HG03378 (cell line): ENCODE results near the gene GIT2.
"Not testable (repeated sequence)": the region's sequence is repeated elsewhere in the genome, so short reads cannot be mapped to it uniquely, and the experiment has no call there.

ENCODE experiments used
- ATAC-seq: cut with Tn5 transposase; IDR thresholded peaks from one replicate; pipeline ENCODE4 v1.9.1; 2021; ENCODE audit warnings: mild to moderate bottlenecking, moderate library complexity; ENCODE audit not compliant: unreplicated experiment

Gene GIT2

GRCh38 chr12:109896188-109896587 is 100.0 kb downstream of the GIT2 start:
- ATAC-seq = no peak

DNA sequence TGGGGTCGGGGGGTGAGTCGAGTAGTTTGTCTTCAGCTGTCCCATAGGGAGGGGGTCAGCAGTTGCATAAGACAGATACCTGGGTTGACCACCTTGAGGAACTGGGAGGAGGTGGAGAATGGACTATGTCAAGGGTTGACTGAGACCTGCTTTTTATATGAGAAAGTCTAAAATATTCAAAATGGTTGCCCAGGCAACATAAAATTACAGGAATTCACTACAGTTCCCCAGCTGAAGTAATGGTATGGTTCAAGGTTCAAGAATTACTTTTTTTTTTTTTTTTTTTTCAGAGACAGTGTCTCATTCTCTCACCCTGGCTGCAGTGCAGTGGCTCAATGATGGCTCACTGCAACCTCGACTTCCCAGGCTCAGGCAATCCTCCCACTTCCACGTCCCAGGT is 101.2 kb downstream of the GIT2 start:
- ATAC-seq = no peak

DNA sequence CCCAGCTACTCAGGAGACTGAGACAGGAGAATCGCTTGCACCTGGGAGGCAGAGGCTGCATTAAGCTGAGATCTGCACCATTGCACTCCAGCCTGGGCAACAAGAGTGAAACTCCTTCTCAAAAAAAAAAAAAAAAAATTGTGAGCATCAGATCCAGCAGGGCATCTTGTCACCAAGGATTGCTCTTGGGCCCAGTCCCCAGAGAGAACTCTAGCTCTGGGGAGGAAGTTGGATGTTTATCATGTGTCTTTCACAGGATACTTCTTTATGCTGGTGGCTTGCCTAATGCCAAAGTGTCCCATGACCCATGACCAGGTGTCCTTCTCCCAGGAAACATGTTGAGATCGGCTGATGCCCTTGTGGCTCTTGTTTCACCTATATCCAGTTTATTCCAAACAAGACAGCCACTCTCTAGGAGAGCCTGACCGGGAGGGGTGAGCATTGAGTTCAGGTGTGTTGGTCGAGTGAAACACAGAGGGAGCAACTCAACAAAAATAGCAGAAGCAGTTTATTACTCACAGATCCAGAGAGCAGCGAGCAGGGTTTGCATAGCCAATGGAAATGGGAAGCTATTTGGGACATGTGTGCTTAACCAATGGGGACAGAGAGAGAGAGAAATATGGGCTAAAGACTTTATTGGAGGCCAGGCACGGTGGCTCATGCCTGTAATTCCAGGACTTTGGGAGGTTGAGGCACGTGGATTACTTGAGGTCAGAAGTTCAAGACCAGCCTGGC is 102.7 kb downstream of the GIT2 start:
- no peak for ATAC-seq

DNA sequence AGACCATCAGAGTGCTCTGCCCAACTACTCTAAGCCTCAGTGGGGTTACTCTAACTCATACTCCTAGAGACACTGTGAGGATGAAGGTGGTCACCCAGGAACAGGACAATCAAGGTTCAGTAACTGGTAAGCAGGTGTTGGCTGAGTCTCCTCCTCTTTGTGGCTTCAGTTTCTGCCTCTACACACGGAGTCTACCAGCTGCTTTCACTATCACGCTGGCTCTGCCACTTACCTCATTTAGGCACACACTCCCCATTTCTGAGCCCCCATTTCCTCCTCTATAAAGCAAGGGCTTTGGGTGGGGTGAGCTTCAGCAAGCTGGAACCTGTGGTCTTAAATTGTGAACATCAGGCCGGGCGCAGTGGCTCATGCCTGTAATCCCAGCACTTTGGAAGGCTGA is 103.4 kb downstream of the GIT2 start:
- ATAC-seq = no peak

DNA sequence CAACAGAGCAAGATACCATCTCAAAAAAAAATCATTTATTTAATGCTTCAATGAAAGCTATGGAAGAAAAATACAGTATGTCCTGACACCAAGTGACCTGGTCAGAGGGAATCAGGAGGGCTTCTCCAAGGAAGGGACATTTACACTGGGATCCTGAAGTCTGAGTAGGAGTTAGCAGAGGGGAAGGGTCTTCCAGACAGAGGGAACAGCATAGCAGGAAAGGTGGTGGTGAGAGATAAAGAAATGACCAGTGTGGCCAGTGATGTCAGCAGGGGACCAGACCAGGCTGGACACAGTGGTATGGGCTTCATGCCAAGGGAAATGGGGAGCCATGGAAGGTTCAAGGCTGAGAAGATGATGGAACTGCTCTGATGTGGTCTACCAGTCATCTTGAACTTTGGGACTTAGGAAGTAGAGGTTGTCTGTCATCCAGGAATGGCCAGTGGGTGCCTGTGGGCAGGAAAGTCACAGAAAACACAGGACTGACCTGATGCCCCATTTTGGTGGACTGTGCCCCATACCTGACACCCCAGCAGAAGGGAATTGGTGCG is 103.9 kb downstream of the GIT2 start:
- ATAC-seq = no peak

- not testable (repeated sequence) for ATAC-seq
These were observed 104.4 kb downstream of the GIT2 start for GRCh38 chr12:109891731-109892130.

GRCh38 chr12:109890620-109891170 is 105.5 kb downstream of the GIT2 start:
- no peak for ATAC-seq

DNA sequence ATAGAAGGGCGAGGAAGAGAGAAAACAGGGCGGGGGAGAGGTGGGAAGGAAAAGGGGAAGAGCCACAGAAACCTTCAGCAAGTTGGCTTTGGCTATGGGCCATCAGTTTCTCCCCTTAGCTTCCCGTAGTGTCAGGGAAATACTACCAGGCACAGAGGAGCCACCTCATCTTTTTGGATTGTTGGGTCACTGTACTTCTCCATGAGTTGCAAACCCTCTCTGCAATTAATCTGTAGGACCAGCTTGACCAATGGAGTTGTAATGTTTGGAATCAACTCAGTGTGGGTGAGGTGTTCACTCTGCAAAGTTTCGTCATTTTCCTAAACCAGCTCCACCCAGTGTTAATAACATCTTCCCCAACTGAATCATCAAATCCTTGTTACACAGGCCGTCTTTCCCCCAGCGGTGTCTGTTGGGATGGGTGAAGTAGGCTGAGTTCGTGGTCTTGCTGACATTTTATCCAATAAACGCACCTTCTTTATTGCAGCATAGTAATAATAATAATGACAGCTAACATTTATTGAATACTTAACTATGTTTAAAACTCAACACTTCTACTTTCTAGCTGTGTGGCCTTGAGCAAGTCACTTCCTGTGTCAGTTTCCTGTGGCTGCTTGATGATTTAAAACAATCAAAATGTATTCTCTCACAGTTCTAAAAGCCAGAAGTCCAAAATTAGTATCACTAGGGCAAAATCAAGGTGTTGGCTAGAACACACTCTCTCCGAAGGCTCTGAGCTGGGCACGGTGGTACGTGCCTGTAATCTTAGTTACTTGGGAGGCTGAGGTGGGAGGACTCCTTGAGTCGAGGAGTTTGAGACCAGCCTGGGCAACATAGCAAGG is 107.8 kb downstream of the GIT2 start:
- no peak for ATAC-seq

DNA sequence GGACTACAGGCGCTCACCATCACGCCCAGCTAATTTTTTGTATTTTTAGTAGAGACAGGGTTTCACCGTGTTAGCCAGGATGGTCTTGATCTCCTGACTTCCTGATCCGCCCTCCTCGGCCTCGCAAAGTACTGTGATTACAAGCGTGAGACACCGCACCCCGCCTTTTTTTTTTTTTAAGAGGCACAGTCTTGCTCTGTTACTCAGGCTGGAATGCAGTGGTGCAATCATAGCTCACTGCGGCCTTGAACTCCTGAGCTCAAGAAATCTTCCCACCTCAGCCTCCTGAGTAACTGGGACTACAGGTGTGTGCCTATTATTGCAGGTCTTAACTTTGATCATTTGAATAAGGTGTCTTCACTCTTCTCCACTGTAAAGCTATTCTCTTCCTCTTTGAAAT is 110.6 kb downstream of the GIT2 start:
- ATAC-seq = no peak

GRCh38 chr12:109883461-109883860 is 112.7 kb downstream of the GIT2 start:
- no peak for ATAC-seq

GRCh38 chr12:109881752-109882151 is 114.4 kb downstream of the GIT2 start:
- no peak for ATAC-seq

GRCh38 chr12:109880938-109881337 is 115.2 kb downstream of the GIT2 start:
- ATAC-seq = no peak

DNA sequence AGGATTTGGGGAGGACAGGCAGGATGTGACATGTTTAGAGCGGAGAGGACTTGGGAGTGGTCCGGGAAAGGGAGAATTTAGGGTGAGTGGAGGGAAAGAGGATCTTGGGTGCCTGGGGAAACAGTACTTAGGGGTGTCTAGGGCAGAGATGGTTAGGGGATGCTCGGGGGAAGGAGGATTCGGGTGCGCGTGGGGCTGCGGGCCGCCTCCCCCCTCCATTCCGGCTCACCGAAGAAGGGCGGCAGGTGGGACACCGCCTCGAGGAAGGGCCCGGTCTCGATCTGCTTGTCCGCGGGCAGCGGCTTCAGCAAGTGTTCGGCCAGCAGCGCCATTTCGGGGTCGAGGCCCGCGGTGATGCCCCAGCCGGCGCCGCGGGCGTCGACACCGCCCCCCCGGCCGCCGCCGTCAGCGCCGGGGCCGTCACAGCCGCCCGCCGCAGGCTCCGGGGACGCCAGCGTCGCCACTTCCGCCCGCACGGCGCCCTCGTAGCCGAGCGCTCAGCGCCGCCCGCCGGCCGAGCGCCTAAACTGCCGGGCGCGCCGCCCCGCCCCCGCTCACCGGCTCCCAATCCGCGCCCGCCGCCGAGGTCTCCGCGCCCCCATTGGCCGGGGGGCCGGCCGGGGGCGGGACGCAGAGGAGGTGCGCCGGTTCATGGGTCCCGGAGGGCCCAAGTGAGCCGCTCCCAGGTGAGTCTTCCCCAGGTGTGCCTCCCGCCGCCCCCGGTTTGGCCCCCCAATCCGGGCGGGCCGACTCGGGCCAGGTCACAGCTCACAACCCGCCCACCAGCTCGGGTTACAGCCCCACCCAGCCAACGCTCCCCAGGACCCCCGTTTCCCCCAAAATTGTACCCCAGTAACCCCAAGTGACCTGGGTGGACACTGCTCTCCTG is 115.9 kb downstream of the GIT2 start, which contains the start of gene GLTP:
TSS of gene GLTP (minus strand) at position 499 of the 889 bp plus-strand sequence. CDS start at position 332, 167 bp downstream.
- ATAC-seq = peak; percentile 69
